SK-N-SH (cell line): Measurements from ENCODE around the gene UBTF. TPM values are rescaled to one million over a fixed set of nuclear protein-coding genes. Genes with fewer than 3 reads are reported as not detected.

Experiments
- CTCF ChIA-PET: fragments of 300-600, 350-600 bp; formaldehyde crosslinking; extraction: SDS; loops from one replicate; lab custom pipeline; 2021; lab: Yijun Ruan, JAX
- POLR2A ChIA-PET: fragments of 350-600 bp; sonication (Branson Sonifier 250); formaldehyde crosslinking; extraction: SDS; loops from one replicate; lab custom pipeline; 2020; ENCODE audit warnings: antibody characterized with exemption, inconsistent platforms; lab: Yijun Ruan, JAX
- DNase-seq: peaks from one replicate; pipeline ENCODE4 v3.0.0; 2012
- H2AFZ ChIP-seq: fragments of 200-600 bp; sonication (generic); 2 replicates; pipeline ENCODE4 v1.8.1; 2016; ENCODE audit warnings: antibody characterized with exemption, mild to moderate bottlenecking, low read depth
- H3F3A ChIP-seq: fragments of 200-600 bp; sonication (generic); replicated peaks from 2 replicates; pipeline ENCODE3; 2016; ENCODE audit warnings: antibody characterized with exemption, mild to moderate bottlenecking; ENCODE audit not compliant: insufficient read depth
- H3K27ac ChIP-seq, 2 experiments: fragments of 200-500 bp in 1 of 2; fragments of 200-600 bp in 1 of 2; sonication (Bioruptor generic) in 1 of 2; sonication (generic), shearing (Covaris generic) in 1 of 2; 2 replicates each; pipeline versions ENCODE4 v1.5.1 to v1.6.1; 2014 to 2016; ENCODE audit warnings: low read depth in 2 of 2, inconsistent platforms in 1 of 2, low read length in 1 of 2, mild to moderate bottlenecking in 1 of 2, mixed read lengths in 1 of 2
- H3K27me3 ChIP-seq: fragments of 200-600 bp; sonication (generic), shearing (Covaris generic); 2 replicates; pipeline ENCODE4 v1.6.1; 2016; ENCODE audit warnings: mixed run types; ENCODE audit not compliant: insufficient read depth
- H3K36me3 ChIP-seq, 2 experiments: fragments of 200-500 bp in 1 of 2; fragments of 200-600 bp in 1 of 2; sonication (Bioruptor generic) in 1 of 2; sonication (generic) in 1 of 2; replicated peaks in 1 of 2; 2 replicates each; pipeline versions ENCODE3 to v1.5.1; 2014 to 2016; ENCODE audit warnings: low read length in 1 of 2, mild to moderate bottlenecking in 1 of 2; ENCODE audit not compliant: insufficient read depth in 2 of 2, control insufficient read depth in 1 of 2
- H3K4me1 ChIP-seq, 2 experiments: fragments of 200-500 bp in 1 of 2; fragments of 200-600 bp in 1 of 2; sonication (Bioruptor generic) in 1 of 2; sonication (generic), shearing (Covaris generic) in 1 of 2; 2 replicates each; pipeline versions ENCODE4 v1.5.1 to v1.6.1; 2014 to 2016; ENCODE audit warnings: low read depth in 1 of 2, low read length in 1 of 2, mixed run types in 1 of 2; ENCODE audit not compliant: insufficient read depth in 2 of 2, control insufficient read depth in 1 of 2
- H3K4me2 ChIP-seq: fragments of 200-600 bp; sonication (generic), shearing (Covaris generic); 2 replicates; pipeline ENCODE4 v1.6.1; 2017; ENCODE audit warnings: mixed run types
- H3K4me3 ChIP-seq, 2 experiments: fragments of 200-500 bp in 1 of 2; fragments of 200-600 bp in 1 of 2; sonication (Bioruptor generic) in 1 of 2; sonication (generic), shearing (Covaris generic) in 1 of 2; 2 replicates each; pipeline versions ENCODE4 v1.5.1 to v1.8.1; 2014 to 2016; ENCODE audit warnings: low read depth in 2 of 2, inconsistent platforms in 1 of 2, low read length in 1 of 2, mild to moderate bottlenecking in 1 of 2, mixed read lengths in 1 of 2, moderate library complexity in 1 of 2
- H3K79me2 ChIP-seq: fragments of 200-600 bp; sonication (generic); 2 replicates; pipeline ENCODE4 v1.8.1; 2017; ENCODE audit warnings: mild to moderate bottlenecking; ENCODE audit not compliant: insufficient read depth
- H3K9ac ChIP-seq: fragments of 200-600 bp; sonication (generic); 2 replicates; pipeline ENCODE4 v1.6.1; 2017; ENCODE audit warnings: mixed run types
- H3K9me2 ChIP-seq: fragments of 200-600 bp; sonication (generic); 2 replicates; pipeline ENCODE4 v1.6.1; 2017; ENCODE audit warnings: mixed run types
- H3K9me3 ChIP-seq: fragments of 200-600 bp; sonication (generic); 2 replicates; pipeline ENCODE4 v1.6.1; 2017; ENCODE audit warnings: mixed run types, mild to moderate bottlenecking, moderate library complexity
- H4K20me1 ChIP-seq: fragments of 200-600 bp; sonication (generic); 2 replicates; pipeline ENCODE4 v1.6.1; 2017; ENCODE audit warnings: mild to moderate bottlenecking, mixed run types; ENCODE audit not compliant: insufficient read depth
- CHD2 ChIP-seq: fragments of 150-350 bp; IDR thresholded peaks from 2 replicates; pipeline ENCODE4 v1.6.1; 2018; ENCODE audit warnings: low read length; ENCODE audit not compliant: partially characterized antibody
- CTCF ChIP-seq: fragments of 200-600 bp; sonication (generic); IDR thresholded peaks from 2 replicates; pipeline ENCODE4 v1.6.1; 2017; ENCODE audit warnings: antibody characterized with exemption, mild to moderate bottlenecking, moderate library complexity
- ELF1 ChIP-seq: IDR thresholded peaks from 2 replicates; pipeline ENCODE4 v1.4.0; 2012
- FOSL2 ChIP-seq: IDR thresholded peaks from 2 replicates; pipeline ENCODE4 v1.4.0; 2012; ENCODE audit warnings: low read depth, mild to moderate bottlenecking, moderate library complexity, borderline replicate concordance
- FOXJ3 ChIP-seq: sonication (generic); formaldehyde crosslinking; IDR thresholded peaks from 2 replicates; pipeline ENCODE4 v1.5.1; 2020; ENCODE audit warnings: mild to moderate bottlenecking, missing genetic modification reagents
- GABPA ChIP-seq: IDR thresholded peaks from 2 replicates; pipeline ENCODE4 v1.4.0; 2012; ENCODE audit warnings: low read depth, mild to moderate bottlenecking
- NRF1 ChIP-seq: IDR thresholded peaks from 2 replicates; pipeline ENCODE4 v1.6.1; 2012; ENCODE audit warnings: low read depth, mild to moderate bottlenecking, low read length
- PBX3 ChIP-seq: IDR thresholded peaks from 2 replicates; pipeline ENCODE4; 2012
- POLR2AphosphoS5 ChIP-seq: IDR thresholded peaks from 2 replicates; pipeline ENCODE4 v1.6.1; 2012; ENCODE audit warnings: low read depth, low read length
- RAD21 ChIP-seq: IDR thresholded peaks from 2 replicates; pipeline ENCODE4 v1.6.1; 2012; ENCODE audit warnings: mild to moderate bottlenecking, low read length
- RCOR1 ChIP-seq: fragments of 150-350 bp; IDR thresholded peaks from 2 replicates; pipeline ENCODE4 v1.6.1; 2017; ENCODE audit warnings: antibody characterized with exemption, low read length
- REST ChIP-seq: IDR thresholded peaks from 2 replicates; pipeline ENCODE4 v1.6.1; 2012; ENCODE audit warnings: mild to moderate bottlenecking, low read depth, low read length, moderate library complexity
- RFX5 ChIP-seq: IDR thresholded peaks from 2 replicates; pipeline ENCODE4 v1.6.1; 2012; ENCODE audit warnings: mild to moderate bottlenecking, improper control_type of control experiment, low read length
- RXRA ChIP-seq: IDR thresholded peaks from 2 replicates; pipeline ENCODE4 v1.4.0; 2012; ENCODE audit warnings: low read depth, mild to moderate bottlenecking, borderline replicate concordance
- SIN3A ChIP-seq: IDR thresholded peaks from 2 replicates; pipeline ENCODE4 v1.6.1; 2012; ENCODE audit warnings: low read depth, mild to moderate bottlenecking, low read length, moderate library complexity, borderline replicate concordance
- TAF1 ChIP-seq: IDR thresholded peaks from 2 replicates; pipeline ENCODE4 v1.6.1; 2012; ENCODE audit warnings: low read depth, mild to moderate bottlenecking, low read length, moderate library complexity, borderline replicate concordance
- TEAD4 ChIP-seq: IDR thresholded peaks from 2 replicates; pipeline ENCODE4 v1.4.0; 2012; ENCODE audit warnings: mild to moderate bottlenecking, borderline replicate concordance; ENCODE audit not compliant: insufficient read depth
- USF1 ChIP-seq: IDR thresholded peaks from 2 replicates; pipeline ENCODE4 v1.4.0; 2012; ENCODE audit warnings: low read depth, borderline replicate concordance
- ZBTB33 ChIP-seq: IDR thresholded peaks from 2 replicates; pipeline ENCODE4 v1.4.0; 2012; ENCODE audit warnings: low read depth, borderline replicate concordance
- WGBS: methylation state at CpG from one replicate; pipeline ENCODE4 v1.1.6; 2017; ENCODE audit warnings: low lambda C conversion rate; 5-methylcytosine and 5-hydroxymethylcytosine counted together
- polyA plus RNA-seq, 3 experiments: library from polyadenylated mRNA; depleted of rRNA; stranded (reverse); fragments of >200 nt; gene quantifications; 2 replicates each; pipeline ENCODE4 v1.2.3, GENCODE V29; 2012

Gene UBTF
- polyA plus RNA-seq, 1 of the 3 experiments (the other 2 are of a cell fraction): 37.2 TPM

GRCh38 chr17:44267818-44268490 is 48.5 kb upstream of the UBTF start, which contains the start of gene SLC4A1:
Gene SLC4A1, minus strand, starts transcription at chr17:44268135. Its CDS starts 5,269 bp downstream, at chr17:44262866.
- Histone ChIP-seq H3K9me2 (no peaks in the 10 kb centered on the region), H3K4me2 (no peak within 1 kb of the TSS), H3F3A (no peaks in the 10 kb centered on the region), H3K9ac (no peak within 1 kb of the TSS), H4K20me1 (no peaks in the 10 kb centered on the region), H3K79me2 (no peaks in the 10 kb centered on the region), H2AFZ (no peak within 1 kb of the TSS), H3K27me3 (no peaks in the 10 kb centered on the region; the same call in 1 of the 2 replicates), H3K9me3 (no peaks in the 10 kb centered on the region), H3K4me1 (peaks cover 0 to 14% of the 10 kb centered on the region in 2 experiments; a peak in 1 of 4 replicates), H3K4me3 (no peak within 1 kb of the TSS), H3K36me3 (no peaks in the 10 kb centered on the region), H3K27ac (no peak within 1 kb of the TSS)
- POLR2A ChIA-PET: no interaction called here
- no peak for TF ChIP-seq PBX3
- no peak for TF ChIP-seq RXRA
- no peak for TF ChIP-seq ZBTB33
- TF ChIP-seq RAD21: no peak
- no peak for TF ChIP-seq RFX5
- no peak for TF ChIP-seq FOXJ3 (CRISPR knock-in tag)
- TF ChIP-seq NRF1: no peak
- no peak for TF ChIP-seq RCOR1
- no peak for TF ChIP-seq FOSL2
- no peak for TF ChIP-seq ELF1
- no peak for TF ChIP-seq TAF1
- TF ChIP-seq SIN3A: no peak
- TF ChIP-seq USF1: no peak
- 67% methylated on average over 12 of the region's 14 CpGs for WGBS
- DNase-seq: peak; percentile 44
- CTCF ChIA-PET: interaction anchor here (0.9 to 1.0 kb wide), 2 partner anchors 17 to 27 kb away, joined by 3 read pairs; no protein-coding TSS in a partner anchor

GRCh38 chr17:44267165-44267455 is 47.6 kb upstream of the UBTF start:
- no peak overlapping the region for H2AFZ ChIP-seq
- no peaks in the 10 kb centered on the region for H3K9me2 ChIP-seq
- no peaks in the 10 kb centered on the region for H3K9me3 ChIP-seq
- no peaks in the 10 kb centered on the region for H3K79me2 ChIP-seq
- WGBS: 86% methylated on average over 5 of the region's 5 CpGs
- no peak overlapping the region for H3K4me2 ChIP-seq
- DNase-seq: no peak
- peaks cover 0 to 14% of the 10 kb centered on the region in 2 experiments; a peak in 1 of 4 replicates for H3K4me1 ChIP-seq
- ChIA-PET POLR2A (no interaction called here), CTCF (interaction anchor here (0.9 to 1.5 kb wide), 4 partner anchors 9 to 47 kb away, joined by 3 to 5 read pairs (median 3); partner anchors contain the start of gene UBTF)
- no peaks in the 10 kb centered on the region for H3K27me3 ChIP-seq
- no peaks in the 10 kb centered on the region for H4K20me1 ChIP-seq
- no peak overlapping the region for H3K27ac ChIP-seq
- H3K4me3 ChIP-seq: no peak overlapping the region
- H3F3A ChIP-seq: no peaks in the 10 kb centered on the region
- no peaks in the 10 kb centered on the region for H3K36me3 ChIP-seq
- no peak overlapping the region for H3K9ac ChIP-seq
- TF ChIP-seq RAD21 (no peak), CHD2 (no peak), CTCF (no peak), TEAD4 (no peak), REST (no peak), GABPA (no peak), POLR2AphosphoS5 (no peak)
